Suprapubic skin (tissue), 4 donors: ENCODE measurements around the gene CRB1. TPM values are rescaled to one million over a fixed set of nuclear protein-coding genes. Genes with fewer than 3 reads are reported as not detected.

Experiments
- DNase-seq, 2 donors: peaks; one replicate each; pipeline ENCODE4 v3.0.0-alpha.2; 2019; ENCODE audit warnings: low spot score in 2 of 2
- H3K27ac ChIP-seq: fragments of 200-600 bp; sonication (generic); one replicate; pipeline ENCODE4 v1.5.1; 2019
- H3K27me3 ChIP-seq: fragments of 200-600 bp; sonication (generic); one replicate; pipeline ENCODE4 v1.5.1; 2019
- H3K36me3 ChIP-seq: fragments of 200-600 bp; sonication (generic); one replicate; pipeline ENCODE4 v1.5.1; 2019
- H3K4me1 ChIP-seq: fragments of 200-600 bp; sonication (generic); one replicate; pipeline ENCODE4 v1.5.1; 2019
- H3K4me3 ChIP-seq: fragments of 200-600 bp; sonication (generic); one replicate; pipeline ENCODE4 v1.5.1; 2019; ENCODE audit warnings: mild to moderate bottlenecking
- H3K9me3 ChIP-seq: fragments of 200-600 bp; sonication (generic); one replicate; pipeline ENCODE4 v1.5.1; 2019
- CTCF ChIP-seq, 2 donors: fragments of 200-600 bp in 1 of 2; fragments of 450-650 bp in 1 of 2; sonication (generic) in 1 of 2; IDR thresholded peaks; one replicate each; pipeline ENCODE4 v1.5.1; 2016 to 2019; ENCODE audit warnings: antibody characterized with exemption in 2 of 2, mild to moderate bottlenecking in 1 of 2, moderate library complexity in 1 of 2
- EP300 ChIP-seq: sonication (generic); formaldehyde crosslinking; IDR thresholded peaks from one replicate; pipeline ENCODE4 v1.6.1; 2017; ENCODE audit warnings: antibody characterized with exemption
- POLR2A ChIP-seq, 2 donors: fragments of 450-650 bp; IDR thresholded peaks; one replicate each; pipeline ENCODE4 v1.6.1; 2017; ENCODE audit warnings: antibody characterized with exemption in 2 of 2, mild to moderate bottlenecking in 2 of 2, moderate library complexity in 2 of 2
- POLR2AphosphoS5 ChIP-seq, 3 donors: sonication (generic); formaldehyde crosslinking; IDR thresholded peaks; one replicate each; pipeline ENCODE4 v1.6.1; 2017; ENCODE audit warnings: antibody characterized with exemption in 3 of 3
- WGBS: methylation state at CpG from one replicate; pipeline ENCODE4 v1.1.5; 2018; 5-methylcytosine and 5-hydroxymethylcytosine counted together
- total RNA-seq, 4 donors: library from RNA; depleted of rRNA; stranded (reverse); fragments of >200 nt; gene quantifications; one replicate each; pipeline ENCODE4 v1.1.0, GENCODE V29; 2016

CRB1 gene
- total RNA-seq, 4 donors from 2014 or later, result 0.16 TPM; not detected in 3

GRCh38 chr1:197225611-197226010, 42.4 kb upstream of the CRB1 start:
- no peak overlapping the region for H3K27ac ChIP-seq
- TF ChIP-seq POLR2A (IDR thresholded peaks at IDR 0.05) (no peak), EP300 (no peak), CTCF (IDR thresholded peaks at IDR 0.05) (no peak), POLR2AphosphoS5 (IDR thresholded peaks at IDR 0.05) (no peak)
- no peaks in the 10 kb centered on the region for H3K4me1 ChIP-seq
- WGBS, result 84% methylated on average over 5 of the region's 5 CpGs
- H3K4me3 ChIP-seq, result no peak overlapping the region
- DNase-seq, result no peak
- H3K36me3 ChIP-seq, result no peaks in the 10 kb centered on the region
- no peaks in the 10 kb centered on the region for H3K9me3 ChIP-seq
- H3K27me3 ChIP-seq, result no peaks in the 10 kb centered on the region

- no peak for DNase-seq
- WGBS, result 95% methylated on average over 1 of the region's 1 CpG
- H3K36me3 ChIP-seq, result no peaks in the 10 kb centered on the region
- H3K9me3 ChIP-seq, result no peaks in the 10 kb centered on the region
- H3K4me3 ChIP-seq, result no peak overlapping the region
- no peaks in the 10 kb centered on the region for H3K4me1 ChIP-seq
- no peak overlapping the region for H3K27ac ChIP-seq
- TF ChIP-seq CTCF (IDR thresholded peaks at IDR 0.05) (no peak), POLR2A (IDR thresholded peaks at IDR 0.05) (no peak), POLR2AphosphoS5 (IDR thresholded peaks at IDR 0.05) (no peak), EP300 (no peak)
- no peaks in the 10 kb centered on the region for H3K27me3 ChIP-seq
Measured at GRCh38 chr1:197234581-197234980, 33.5 kb upstream of the CRB1 start.

- Histone ChIP-seq H3K4me1 (no peaks in the 10 kb centered on the region), H3K9me3 (no peaks in the 10 kb centered on the region), H3K36me3 (no peaks in the 10 kb centered on the region), H3K27ac (no peak overlapping the region), H3K4me3 (no peak overlapping the region), H3K27me3 (no peaks in the 10 kb centered on the region)
- DNase-seq, result no peak
- WGBS, result 93% methylated on average over 2 of the region's 2 CpGs
- no peak for TF ChIP-seq EP300
- TF ChIP-seq POLR2AphosphoS5 (IDR thresholded peaks at IDR 0.05), result no peak
- no peak for TF ChIP-seq POLR2A (IDR thresholded peaks at IDR 0.05)
- TF ChIP-seq CTCF (IDR thresholded peaks at IDR 0.05), result no peak
Measured at GRCh38 chr1:197235355-197235754, 32.7 kb upstream of the CRB1 start.

GRCh38 chr1:197247465-197247864, 20.6 kb upstream of the CRB1 start:
- TF ChIP-seq EP300 (no peak), POLR2A (IDR thresholded peaks at IDR 0.05) (no peak), POLR2AphosphoS5 (IDR thresholded peaks at IDR 0.05) (no peak), CTCF (IDR thresholded peaks at IDR 0.05) (no peak)
- no peaks in the 10 kb centered on the region for H3K27me3 ChIP-seq
- H3K9me3 ChIP-seq, result no peaks in the 10 kb centered on the region
- no peak for DNase-seq
- no peak overlapping the region for H3K27ac ChIP-seq
- no peak overlapping the region for H3K4me3 ChIP-seq
- no peaks in the 10 kb centered on the region for H3K4me1 ChIP-seq
- no peaks in the 10 kb centered on the region for H3K36me3 ChIP-seq
- WGBS, result 34% methylated on average over 1 of the region's 1 CpG

- Histone ChIP-seq H3K27me3 (no peaks in the 10 kb centered on the region), H3K4me1 (no peaks in the 10 kb centered on the region), H3K36me3 (no peaks in the 10 kb centered on the region), H3K27ac (no peak overlapping the region), H3K4me3 (no peak overlapping the region), H3K9me3 (no peaks in the 10 kb centered on the region)
- 39% methylated on average over 2 of the region's 2 CpGs for WGBS
- DNase-seq, result no peak
- TF ChIP-seq CTCF (IDR thresholded peaks at IDR 0.05) (no peak), EP300 (no peak), POLR2AphosphoS5 (IDR thresholded peaks at IDR 0.05) (no peak), POLR2A (IDR thresholded peaks at IDR 0.05) (no peak)
Measured at GRCh38 chr1:197249324-197249723, 18.7 kb upstream of the CRB1 start.
